ENCODE measurements around the gene ITIH3.

The ITIH3 gene

DNA sequence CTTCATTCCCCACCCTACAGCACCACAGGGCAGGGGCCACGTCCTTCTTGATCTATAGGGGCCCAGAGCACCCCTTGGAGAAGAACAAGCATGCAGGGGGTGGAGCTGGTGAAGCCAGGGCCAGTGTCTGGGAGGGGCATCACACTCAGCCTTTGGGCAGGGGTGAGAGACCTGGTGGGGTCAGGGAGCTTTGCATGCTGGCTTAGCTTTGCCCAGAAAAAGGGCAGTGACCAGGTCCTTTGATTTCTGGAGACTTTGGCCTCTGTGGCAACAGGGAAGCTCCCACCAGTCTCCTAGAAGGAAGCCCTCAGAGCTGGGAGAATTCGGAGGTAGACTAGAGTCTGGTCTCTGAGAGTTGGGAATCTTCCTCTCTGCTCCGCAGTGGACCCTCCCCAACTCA is 34.9 kb downstream of the ITIH3 start:
- DNase-seq (ENCODE audit: low read depth, low spot score): no peak

DNA sequence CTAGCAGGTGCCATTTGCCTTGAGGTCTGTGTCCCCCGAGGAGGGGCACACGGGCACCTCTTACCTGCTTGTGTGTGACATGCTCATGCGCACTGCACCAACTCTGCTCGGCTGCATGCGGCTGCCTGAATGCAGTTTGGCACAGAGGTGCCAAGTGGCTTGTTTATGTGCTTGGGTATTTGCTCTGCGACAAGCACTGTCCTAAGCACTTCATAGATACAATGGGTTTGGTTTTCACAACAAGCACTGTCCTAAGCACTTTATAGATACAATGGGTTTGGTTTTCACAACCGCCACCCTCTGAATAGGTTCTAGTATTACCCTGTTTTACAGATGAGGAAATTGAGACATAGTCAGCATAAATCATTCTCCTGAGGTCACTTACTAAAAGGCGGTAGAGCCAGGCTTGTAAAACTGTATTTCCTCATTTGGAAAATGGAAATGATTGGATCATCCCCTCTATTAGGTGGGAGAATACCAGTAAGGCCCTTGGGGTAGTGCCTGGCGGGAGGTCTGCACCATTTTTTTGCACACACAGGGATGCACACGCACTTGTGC is 35.4 kb downstream of the ITIH3 start:
- DNase-seq (ENCODE audit: low read depth, low spot score): no peak

DNA sequence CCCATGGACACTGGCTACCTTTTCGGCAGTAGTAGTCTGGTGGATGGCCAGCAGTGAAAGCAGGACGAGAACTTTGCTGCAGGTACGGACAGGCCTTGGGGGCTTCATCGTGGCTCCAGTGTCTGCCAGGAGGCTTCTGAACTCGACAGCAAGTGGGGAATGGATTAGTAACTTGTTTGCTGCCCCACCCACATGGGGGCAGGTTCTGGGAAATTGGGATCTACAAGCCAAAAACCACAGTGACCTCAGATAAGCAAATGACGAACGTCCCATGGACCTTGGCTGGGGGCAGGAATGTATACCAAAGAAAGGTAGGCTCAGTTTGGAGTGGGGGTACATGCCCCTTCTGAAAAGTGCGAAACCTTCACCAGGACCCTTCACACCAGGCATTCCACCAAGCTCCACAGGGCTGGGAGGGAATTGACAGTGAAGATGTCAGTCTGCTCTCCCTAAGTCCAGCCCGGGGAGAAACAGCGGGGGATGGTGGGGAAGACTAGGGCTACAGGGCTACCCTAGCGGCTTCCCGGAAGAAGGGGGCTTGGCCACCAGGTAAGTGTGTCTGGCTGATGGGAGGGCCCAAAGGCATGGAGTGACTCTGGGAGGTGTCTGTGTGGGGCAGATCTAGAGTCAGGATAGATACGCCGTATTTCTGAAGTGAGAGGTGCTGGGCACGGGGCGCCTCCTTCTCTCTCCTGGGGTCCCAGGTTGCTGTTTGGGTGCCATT is 36.1 kb downstream of the ITIH3 start, which contains the start of gene ITIH4:
Gene ITIH4, minus strand, starts transcription at position 138 of the 724 bp plus-strand sequence. Its CDS starts 30 bp downstream, at position 108.
- DNase-seq (ENCODE audit: low read depth, low spot score): no peak

DNA sequence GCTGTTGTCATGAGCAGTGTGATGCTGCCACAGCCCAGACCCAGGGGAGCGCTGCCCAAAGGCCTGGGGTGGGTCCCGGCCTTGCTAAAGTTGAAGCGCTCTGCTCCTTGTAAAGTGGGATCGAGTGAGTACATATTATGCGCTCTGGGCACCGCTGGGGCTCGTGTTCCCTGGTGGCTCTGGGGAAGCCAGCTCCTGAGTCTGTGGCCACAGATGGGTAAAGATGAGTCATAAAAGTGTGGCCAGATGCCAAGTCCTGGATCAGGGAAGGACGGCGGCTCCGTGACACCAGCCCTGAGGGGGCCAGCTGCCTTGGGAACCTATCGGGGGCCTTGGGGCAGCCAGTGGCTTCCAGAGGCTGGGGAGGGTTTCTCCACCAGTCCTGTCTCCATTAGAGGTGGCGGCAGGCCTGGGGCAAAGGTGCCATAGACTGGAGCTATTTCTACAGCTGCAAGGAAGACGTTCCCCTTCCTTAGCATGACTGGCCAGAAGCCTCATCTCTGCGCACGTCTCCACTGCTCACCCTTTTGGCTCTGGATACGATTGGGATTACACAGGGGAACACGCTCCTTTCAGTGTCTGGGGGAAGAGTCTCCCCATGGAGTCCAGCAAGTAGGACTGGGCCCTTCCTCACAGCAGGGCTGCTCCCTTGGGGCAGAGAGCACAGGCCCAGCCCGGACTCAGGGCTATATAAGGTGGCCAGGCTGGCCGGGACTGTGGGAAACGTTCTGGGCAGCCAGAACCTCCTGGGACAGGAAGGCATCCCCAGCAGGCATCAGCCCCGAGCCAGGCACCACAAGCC is 37.1 kb downstream of the ITIH3 start:
- DNase-seq (ENCODE audit: low read depth, low spot score): no peak

DNA sequence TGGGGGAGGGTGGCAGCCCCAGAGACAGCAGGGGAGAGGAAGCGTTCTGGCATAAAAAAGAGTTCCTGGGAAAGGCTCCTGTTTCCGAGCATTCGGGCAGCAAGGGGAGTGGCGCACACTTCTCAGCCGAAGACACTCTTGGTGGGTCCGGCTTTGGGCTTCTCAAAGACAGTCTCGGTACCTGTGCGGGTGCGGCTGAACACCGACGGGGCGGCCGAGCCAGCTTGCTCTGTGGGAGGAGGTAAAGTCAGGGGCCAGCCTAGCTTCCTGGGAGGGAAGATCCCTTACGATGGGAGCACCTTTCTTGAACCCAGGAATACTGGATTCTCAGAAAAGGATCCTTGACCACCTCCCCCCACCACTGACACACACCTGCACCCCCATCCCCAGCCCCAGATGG is 38.6 kb downstream of the ITIH3 start:
- no peak for DNase-seq (ENCODE audit: low read depth, low spot score)

DNA sequence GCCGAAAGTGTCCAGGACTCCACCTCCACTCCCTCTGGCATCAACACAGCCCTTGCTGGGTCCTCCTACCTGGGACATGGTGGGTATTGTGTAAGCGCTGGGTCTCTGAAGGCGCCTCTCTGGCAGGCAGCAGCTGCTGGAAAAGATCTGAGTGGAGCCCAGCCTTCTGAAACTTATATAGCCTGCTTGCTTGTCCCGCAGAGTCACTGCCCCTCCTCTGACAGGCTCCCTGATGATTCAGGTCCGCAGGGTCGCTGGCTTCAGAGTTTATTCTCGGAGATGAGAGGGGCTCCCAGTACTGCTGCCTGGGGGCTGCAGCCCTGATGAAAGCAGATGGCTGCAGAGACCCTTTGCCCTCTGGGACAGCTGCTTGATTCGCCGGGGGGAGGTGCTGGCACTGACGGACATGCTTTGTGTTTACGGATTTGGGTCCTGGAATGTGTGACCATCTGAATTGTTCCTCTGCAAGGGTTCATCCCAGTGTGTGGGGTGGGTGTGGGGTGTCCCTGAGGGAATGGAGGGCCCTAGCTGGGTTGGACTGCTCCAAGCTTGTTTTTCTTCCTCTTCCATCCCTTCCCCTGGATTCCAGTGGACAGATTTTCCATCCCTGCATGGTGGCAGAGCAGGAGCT is 40.4 kb downstream of the ITIH3 start, which contains the start of gene MUSTN1:
Gene MUSTN1, minus strand, starts transcription at position 149 of the 631 bp plus-strand sequence. Its CDS starts 71 bp downstream, at position 78.
- DNase-seq (ENCODE audit: low read depth, low spot score): no peak

DNA sequence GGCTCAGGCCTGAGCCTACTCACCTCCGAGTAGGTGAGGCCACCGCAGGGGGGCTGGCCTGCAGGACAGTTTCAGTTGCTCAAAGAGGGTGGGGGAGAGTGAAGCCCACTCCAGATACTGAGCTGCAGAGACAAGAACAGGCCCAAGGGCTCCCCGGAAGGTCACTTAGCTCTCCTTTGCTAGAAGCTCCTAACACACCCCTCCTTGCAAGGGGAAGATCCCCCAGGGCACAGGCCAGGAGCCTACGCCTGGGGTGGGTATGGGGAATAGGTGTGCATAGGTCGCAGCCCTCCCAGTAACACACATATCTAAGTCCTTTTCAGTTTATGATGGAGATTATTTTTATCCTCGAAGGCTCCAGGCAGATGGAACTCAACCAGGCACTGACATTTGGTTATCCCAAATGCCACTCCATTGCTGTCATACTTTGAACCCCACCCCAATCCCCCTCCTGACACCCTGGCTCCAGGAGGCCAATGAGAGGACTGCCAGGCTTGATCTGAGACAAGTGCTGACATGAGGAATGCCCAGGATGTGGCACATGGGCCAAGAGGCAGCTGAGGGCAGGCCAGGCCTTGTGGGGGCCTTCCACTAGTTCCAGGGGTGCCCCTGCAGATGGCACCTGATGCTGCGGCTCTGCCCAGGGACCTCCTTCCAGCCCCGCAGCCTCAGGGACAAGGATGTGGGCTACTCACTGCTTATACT is 41.3 kb downstream of the ITIH3 start:
- no peak for DNase-seq (ENCODE audit: low read depth, low spot score)

DNA sequence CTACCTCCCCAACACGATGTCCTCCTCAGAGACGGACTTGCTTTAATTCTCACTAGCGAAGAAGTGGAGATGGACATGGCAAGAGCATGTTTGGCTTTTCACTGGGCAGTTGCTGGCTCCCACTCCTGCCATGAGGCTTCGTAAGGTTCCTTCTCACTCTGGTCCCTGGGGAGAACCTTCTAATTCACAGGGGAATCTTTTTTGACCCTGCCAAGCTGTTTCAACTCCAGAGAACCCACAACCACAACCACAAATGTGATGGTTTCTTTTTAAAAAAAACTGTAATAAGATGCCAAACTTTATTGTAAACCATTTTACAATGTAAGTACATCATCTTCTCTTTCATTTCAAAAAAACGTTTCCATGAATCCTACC is 41.9 kb downstream of the ITIH3 start:
- DNase-seq (ENCODE audit: low read depth, low spot score): no peak

DNA sequence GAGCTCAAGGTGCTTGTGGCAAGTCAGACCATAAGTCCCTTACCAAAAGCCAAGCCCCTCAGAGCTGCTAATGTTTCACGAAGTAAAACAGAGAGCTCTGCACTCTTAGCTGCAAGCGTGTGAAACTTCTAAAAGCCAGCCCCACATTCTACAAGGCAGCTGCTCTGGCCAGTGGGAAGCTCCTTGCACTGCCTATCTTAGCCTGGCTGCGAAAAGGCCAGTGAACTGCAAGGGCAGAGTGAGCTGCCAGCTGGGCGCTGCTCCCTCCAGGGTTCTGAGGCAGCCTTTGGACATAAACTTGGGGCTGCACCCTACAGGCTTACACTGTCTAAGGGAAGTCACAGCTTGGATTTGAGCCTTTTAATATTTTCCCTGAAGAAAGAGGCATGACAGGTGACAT is 42.4 kb downstream of the ITIH3 start:
- no peak for DNase-seq (ENCODE audit: low read depth, low spot score)

DNA sequence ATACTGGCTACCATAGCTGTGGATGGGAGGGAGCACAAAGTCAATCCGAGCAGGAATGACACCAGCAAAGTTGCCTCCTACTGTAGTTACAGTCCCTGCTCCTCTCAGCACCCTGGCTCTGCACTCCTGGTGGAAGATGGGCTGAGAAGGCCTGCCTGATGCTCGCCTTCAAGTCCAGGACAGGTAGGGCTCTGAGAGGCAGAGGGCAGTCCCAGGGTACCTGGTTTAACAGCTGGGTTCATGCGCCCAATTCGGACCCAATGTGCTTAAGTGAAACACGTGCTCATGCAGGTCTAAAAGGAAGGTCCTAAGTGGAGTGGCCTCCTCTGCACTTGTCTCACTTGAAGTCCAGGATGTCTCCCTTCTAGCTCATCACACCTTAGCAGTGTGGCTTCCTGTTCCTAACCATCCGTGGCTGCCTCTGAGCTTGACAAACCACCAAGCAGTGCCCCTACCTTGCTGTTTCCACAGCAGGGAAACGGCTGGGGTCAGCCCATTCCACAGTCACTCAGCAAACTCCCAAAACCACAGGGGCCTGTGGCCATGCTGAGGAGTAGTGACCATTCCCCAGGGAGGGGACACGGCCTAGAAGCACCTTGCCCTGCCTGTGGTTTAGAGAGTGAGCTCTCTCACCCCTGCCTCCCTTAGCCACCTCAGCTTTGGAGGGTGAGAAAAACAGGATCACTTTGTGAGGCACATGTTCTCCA is 44.1 kb downstream of the ITIH3 start:
- no peak for DNase-seq (ENCODE audit: low read depth, low spot score)

DNA sequence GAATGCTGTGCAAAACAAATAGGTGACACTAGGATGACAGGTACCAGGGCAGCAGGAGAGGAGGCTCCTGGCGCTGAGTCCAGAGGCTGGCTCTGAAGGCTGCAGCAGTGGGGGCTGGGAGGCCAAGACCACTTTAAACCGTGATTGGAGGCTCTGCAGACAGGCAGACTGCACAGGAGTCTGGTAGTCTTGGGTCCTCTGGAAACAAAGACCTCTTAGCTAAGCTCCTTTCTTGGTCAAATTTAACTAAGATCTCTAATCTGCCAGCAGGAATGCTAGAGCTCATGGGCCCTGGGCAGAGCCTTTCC is 44.6 kb downstream of the ITIH3 start:
- no peak for DNase-seq (ENCODE audit: low read depth, low spot score)

DNA sequence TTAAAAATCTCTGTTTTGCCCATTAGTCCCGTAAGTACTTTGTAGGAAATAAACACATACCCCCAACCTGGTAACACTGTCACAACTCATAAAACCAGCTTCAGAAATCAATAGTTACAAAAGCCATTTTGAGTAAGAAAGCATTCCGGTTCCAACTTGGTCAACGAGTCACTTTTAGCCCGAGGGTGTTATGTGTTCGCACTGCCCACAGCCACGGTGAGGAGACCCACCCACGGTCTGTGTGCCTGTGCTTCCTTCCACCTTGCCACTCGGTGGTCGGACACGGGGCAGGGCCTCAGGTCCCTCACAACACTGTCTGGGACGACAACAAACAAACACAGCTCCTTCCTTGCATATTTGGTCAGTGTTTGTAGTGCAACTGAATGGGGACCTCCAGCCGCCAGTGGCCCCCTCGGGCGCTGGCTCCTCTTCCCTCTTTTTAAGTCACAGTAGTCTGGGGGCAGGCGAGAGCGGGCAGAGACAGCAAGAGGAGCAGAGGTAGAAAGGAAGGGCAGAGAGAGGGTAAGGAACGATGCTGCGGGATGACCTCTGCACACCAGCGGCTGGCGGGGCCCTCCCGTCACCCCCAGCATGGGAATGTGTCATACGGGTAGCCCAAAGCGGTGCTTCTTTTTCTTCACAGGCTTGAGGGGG is 45.4 kb downstream of the ITIH3 start:
- DNase-seq (ENCODE audit: low read depth, low spot score): no peak

DNA sequence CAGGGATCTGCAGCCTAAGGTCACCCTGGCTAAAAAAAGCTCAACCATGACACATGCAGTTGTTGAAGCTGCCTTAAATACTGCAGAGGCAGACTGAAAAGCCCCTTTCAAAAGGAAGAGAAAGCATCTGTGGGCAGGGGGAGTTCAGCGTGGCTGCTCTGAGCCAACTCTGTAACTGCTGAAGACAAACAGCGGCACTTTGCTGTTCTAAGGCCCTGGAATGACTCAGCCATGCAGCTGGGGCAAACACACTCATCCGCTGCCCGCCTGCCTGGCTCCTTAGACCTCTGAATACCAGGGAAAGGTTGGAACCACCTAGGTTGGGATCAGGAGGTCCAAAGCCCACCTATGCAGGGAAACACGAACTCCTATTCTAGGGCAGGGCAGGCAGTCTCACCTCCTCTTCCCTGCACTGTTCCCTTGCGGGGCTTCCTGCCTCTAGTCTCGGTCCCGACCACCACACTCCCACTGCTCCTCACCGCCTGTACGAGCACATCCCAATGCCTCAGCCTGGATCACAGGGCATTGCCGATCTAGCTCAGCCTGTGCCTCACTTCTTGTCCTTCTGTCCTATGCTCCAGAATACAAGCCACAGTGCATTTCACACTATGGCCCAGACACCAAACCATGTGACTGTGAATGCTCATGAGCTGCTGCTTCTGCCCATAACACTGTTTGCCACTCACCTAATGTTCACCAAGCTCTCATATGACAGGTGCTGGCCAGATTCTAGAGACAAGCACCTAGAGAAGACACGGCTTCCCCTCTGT is 46.8 kb downstream of the ITIH3 start:
- DNase-seq (ENCODE audit: low read depth, low spot score): no peak

DNA sequence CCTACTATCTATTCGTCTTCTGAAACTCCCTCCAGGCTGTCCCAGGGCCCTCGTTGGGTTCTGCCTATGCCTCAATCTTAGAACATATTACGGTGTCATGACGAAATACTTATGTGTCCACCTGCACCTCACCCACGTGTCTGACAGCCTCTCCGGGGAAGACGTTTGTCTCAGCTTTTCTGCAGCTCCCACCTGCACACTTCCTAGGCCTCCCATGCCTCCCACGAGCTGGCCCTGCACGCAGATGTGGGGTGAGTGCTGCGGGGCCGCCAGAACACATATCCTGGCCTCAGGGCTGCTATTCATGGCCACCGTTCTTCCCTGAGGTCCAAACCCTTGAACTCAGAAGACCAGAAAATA is 47.4 kb downstream of the ITIH3 start:
- DNase-seq (ENCODE audit: low read depth, low spot score): no peak

DNA sequence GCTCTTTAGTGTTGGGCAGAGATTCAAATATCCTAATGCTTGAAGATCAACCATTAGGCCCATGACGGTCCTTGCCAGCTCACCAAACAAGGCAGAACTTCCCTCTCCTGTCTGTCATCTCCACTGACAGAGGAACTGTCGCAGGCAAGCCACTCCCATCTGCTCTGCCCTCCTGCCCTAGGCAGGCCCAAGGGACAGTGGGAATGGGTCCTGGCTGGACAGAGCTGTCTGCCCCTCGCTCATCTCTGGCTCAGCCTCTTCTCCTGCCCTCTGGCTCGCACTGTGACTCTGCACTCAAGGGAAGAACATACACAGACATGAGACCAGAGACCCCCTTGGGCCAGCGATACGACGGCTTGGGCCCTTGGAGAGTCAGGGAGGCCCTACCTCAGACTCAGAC is 47.8 kb downstream of the ITIH3 start:
- DNase-seq (ENCODE audit: low read depth, low spot score): no peak

DNA sequence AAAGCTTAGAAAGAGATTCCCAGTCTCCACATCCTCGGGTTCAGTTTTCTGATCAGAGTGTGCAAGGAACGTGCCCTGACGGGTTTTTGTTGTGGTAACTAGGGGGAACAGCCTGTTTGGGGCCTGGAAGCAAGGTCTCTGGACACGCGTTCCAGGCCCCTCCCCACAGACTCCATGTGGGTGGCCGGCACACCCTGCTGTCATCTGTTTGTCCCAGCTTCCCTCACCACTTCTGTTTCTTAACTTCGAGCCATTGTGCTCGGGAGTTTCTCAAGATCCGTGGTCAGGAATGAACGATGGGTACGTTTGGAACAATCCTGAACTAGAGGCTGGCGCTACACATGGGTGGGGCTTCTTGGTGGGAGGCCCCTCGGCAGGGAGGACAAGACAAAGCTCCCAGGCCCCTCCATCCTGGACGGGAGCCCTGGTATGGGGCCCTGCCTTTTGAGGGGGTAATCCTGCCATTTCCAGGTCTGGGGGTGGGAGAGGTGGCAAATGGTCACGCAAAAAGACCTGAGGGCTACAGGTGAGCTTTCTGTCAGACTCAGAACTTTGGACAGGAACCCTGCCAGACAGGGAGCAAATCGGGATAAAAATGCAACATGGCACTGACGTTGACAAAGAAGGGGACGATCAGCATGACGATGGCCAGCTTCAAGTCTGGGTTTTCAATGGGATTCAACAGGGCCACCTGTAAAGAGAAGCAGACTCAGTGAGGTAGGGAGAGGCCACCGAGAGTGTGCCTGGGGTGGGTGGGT is 48.7 kb downstream of the ITIH3 start:
- DNase-seq (ENCODE audit: low read depth, low spot score): no peak

DNA sequence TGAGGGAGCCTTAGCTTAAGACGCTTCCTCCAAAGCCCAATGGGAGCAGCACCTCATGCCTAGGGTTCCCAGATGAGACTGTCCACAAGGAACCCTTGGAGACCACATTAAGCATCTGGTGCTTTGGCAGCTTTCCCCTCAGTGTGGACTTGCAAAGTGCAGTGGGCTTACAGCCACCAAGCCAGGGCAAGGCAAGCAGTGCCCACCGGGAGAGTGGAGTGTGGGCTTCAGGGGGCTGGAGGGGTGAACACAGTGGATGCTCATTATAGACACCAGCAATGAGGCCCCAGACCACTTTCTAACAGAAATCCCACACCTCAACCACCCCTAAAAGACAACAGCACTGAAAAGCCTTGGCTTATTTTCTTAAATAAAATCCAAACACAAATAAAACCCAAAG is 49.3 kb downstream of the ITIH3 start:
- DNase-seq (ENCODE audit: low read depth, low spot score): no peak

DNA sequence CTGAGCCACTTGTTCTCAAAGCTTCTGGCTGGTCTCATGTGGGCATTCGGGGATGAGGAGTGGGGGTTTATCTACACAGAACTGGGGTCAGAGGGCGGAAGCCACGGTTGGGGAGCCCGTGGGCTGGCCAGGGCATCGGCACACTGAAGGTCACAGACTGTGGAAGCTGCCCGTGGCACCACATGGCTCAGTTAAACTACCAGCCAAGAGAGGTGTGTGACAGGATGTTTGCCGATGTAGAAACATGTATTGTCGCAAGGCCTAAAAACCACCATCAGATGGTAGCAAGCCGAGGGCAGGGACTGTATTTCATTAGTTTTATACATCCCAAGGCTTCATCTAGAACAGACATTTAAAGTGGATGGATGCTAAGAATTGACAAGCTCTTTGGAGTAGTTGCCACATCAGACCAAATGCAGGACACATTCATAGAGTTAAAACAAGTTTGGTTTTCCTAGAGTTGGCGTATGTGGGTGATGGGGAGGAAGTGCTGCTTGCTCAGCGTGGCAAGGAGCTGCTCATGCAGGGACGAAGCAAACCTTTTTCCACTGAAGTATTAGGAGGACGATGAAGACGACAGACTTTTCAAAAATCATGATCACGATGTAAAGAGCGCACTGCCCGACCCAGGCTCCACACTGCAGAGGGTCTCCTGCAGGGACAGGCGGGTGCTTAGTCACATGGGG is 49.8 kb downstream of the ITIH3 start:
- DNase-seq (ENCODE audit: low read depth, low spot score): no peak

DNA sequence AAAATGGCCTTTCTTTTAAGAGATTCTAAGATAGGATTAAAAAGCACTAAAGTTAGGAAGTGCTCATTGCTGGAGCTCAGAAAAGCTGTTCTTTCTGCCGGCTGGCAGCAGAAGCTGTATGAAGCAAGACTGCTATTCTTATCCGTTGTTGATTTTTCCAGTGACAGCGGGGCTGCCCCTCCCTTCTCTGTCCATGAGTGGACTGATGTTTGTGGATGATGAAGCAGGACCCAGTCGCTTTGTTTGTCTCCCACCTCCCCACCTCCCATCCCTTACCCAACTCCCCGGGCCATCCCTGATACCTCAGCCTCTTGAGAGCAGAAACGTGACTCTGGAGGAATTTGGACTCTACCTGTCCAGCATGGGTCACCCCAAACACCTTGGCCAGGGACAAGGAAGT is 50.6 kb downstream of the ITIH3 start:
- no peak for DNase-seq (ENCODE audit: low read depth, low spot score)
